Activated CD4-positive, alpha-beta T cell treated with anti-CD3 and anti-CD28 coated beads, Interleukin-2, amount 50 U/mL, for 16 hours (primary cell): ENCODE measurements around the gene ASS1.

Source experiments
- DNase-seq: peaks from one replicate; pipeline ENCODE4 v3.0.0-alpha.2; 2020

The ASS1 gene

GRCh38 chr9:130477564-130477963, 32.8 kb downstream of the ASS1 start:
- no peak for DNase-seq

- no peak for DNase-seq
Measured at GRCh38 chr9:130478152-130478551, 33.4 kb downstream of the ASS1 start.

GRCh38 chr9:130478736-130479575, 34.2 kb downstream of the ASS1 start:
- no peak for DNase-seq

GRCh38 chr9:130479587-130479986, 34.8 kb downstream of the ASS1 start:
- DNase-seq = no peak

- no peak for DNase-seq
Measured at GRCh38 chr9:130480673-130481072, 35.9 kb downstream of the ASS1 start.

GRCh38 chr9:130482463-130482862, 37.7 kb downstream of the ASS1 start:
- no peak for DNase-seq

- no peak for DNase-seq
Measured at GRCh38 chr9:130483371-130483971, 38.7 kb downstream of the ASS1 start.

GRCh38 chr9:130484362-130485072, 39.8 kb downstream of the ASS1 start:
- DNase-seq = no peak

GRCh38 chr9:130486103-130486502, 41.3 kb downstream of the ASS1 start:
- DNase-seq = no peak

- no peak for DNase-seq
Measured at GRCh38 chr9:130487500-130487899, 42.7 kb downstream of the ASS1 start.

- DNase-seq = no peak
Measured at GRCh38 chr9:130488621-130489330, 44.0 kb downstream of the ASS1 start.

GRCh38 chr9:130490981-130491380, 46.2 kb downstream of the ASS1 start:
- no peak for DNase-seq

GRCh38 chr9:130491830-130492482, 47.2 kb downstream of the ASS1 start:
- DNase-seq = no peak

- no peak for DNase-seq
Measured at GRCh38 chr9:130493021-130493420, 48.3 kb downstream of the ASS1 start.

- DNase-seq = no peak
Measured at GRCh38 chr9:130493476-130493875, 48.7 kb downstream of the ASS1 start.

GRCh38 chr9:130495067-130495466, 50.3 kb downstream of the ASS1 start:
- DNase-seq = no peak

- no peak for DNase-seq
Measured at GRCh38 chr9:130497139-130497538, 52.4 kb downstream of the ASS1 start.

GRCh38 chr9:130498298-130498917, 53.6 kb downstream of the ASS1 start:
- DNase-seq = no peak

- no peak for DNase-seq
Measured at GRCh38 chr9:130498918-130499698, 54.3 kb downstream of the ASS1 start.

GRCh38 chr9:130499804-130500263, 55.1 kb downstream of the ASS1 start:
- DNase-seq = no peak
